Nephron (organoid): ENCODE data around the gene DIS3L2.
A peak's percentile ranks its signal among the peaks of the same experiment; 100 is the strongest.

Experiments
- H3K27ac Mint-ChIP-seq, 3 experiments: 2 replicates each; pipeline ENCODE4 v1.8.0; 2020; ENCODE audit warnings: mixed read lengths in 3 of 3, mild to moderate bottlenecking in 2 of 3, moderate library complexity in 1 of 3
- H3K27me3 Mint-ChIP-seq: 2 replicates; pipeline ENCODE4 v1.8.0; 2021; ENCODE audit warnings: low read depth, mild to moderate bottlenecking, moderate library complexity, mixed read lengths
- H3K36me3 Mint-ChIP-seq: 2 replicates; pipeline ENCODE4 v1.8.0; 2020; ENCODE audit warnings: low read depth, mixed read lengths
- H3K4me1 Mint-ChIP-seq: 2 replicates; pipeline ENCODE4 v1.8.0; 2020; ENCODE audit warnings: mixed read lengths
- H3K4me3 Mint-ChIP-seq, 3 experiments: 2 replicates each; pipeline ENCODE4 v1.8.0; 2020; ENCODE audit warnings: mild to moderate bottlenecking in 3 of 3, mixed read lengths in 3 of 3, moderate library complexity in 2 of 3
- H3K9me3 Mint-ChIP-seq: 2 replicates; pipeline ENCODE4 v1.8.0; 2020; ENCODE audit warnings: mixed read lengths
- TF ChIP-seq, protein P1 (sequence below), 3 experiments: fragments of 200-600 bp; sonication (generic); IDR thresholded peaks; one replicate each; pipeline ENCODE4 v1.5.0; 2021; ENCODE audit warnings: antibody characterized with exemption in 3 of 3; ENCODE audit not compliant: unreplicated experiment in 3 of 3

Gene DIS3L2

DNA sequence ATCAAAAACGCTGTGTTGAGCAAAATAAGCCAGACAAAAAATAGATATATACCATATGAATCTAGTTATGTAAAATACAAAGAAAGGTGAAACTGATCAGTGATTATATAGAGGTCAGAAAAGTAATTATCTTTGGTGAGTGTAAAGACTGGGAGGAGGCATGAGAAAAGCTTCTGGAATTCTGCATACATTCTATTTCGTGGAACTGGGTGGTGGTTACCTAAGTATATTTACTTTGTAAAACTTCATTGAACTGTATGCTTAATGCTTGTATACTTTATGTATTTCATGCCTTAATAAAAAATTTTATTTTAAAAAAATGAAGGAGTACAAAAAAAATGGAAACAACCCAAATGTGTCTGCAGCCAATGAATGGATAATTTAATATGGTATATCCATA is 263.9 kb downstream of the DIS3L2 start:
- TF ChIP-seq, protein P1, sequence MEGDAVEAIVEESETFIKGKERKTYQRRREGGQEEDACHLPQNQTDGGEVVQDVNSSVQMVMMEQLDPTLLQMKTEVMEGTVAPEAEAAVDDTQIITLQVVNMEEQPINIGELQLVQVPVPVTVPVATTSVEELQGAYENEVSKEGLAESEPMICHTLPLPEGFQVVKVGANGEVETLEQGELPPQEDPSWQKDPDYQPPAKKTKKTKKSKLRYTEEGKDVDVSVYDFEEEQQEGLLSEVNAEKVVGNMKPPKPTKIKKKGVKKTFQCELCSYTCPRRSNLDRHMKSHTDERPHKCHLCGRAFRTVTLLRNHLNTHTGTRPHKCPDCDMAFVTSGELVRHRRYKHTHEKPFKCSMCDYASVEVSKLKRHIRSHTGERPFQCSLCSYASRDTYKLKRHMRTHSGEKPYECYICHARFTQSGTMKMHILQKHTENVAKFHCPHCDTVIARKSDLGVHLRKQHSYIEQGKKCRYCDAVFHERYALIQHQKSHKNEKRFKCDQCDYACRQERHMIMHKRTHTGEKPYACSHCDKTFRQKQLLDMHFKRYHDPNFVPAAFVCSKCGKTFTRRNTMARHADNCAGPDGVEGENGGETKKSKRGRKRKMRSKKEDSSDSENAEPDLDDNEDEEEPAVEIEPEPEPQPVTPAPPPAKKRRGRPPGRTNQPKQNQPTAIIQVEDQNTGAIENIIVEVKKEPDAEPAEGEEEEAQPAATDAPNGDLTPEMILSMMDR (IDR thresholded peaks at IDR 0.05; ENCODE audit: unreplicated experiment in 3 of 3), result no peak
- Mint-ChIP-seq H3K4me1 (peaks cover 12% of the 10 kb centered on the region), H3K36me3 (peaks cover 6% of the 10 kb centered on the region), H3K4me3 (no peak overlapping the region), H3K27ac (no peak overlapping the region), H3K9me3 (no peaks in the 10 kb centered on the region), H3K27me3 (no peaks in the 10 kb centered on the region)

DNA sequence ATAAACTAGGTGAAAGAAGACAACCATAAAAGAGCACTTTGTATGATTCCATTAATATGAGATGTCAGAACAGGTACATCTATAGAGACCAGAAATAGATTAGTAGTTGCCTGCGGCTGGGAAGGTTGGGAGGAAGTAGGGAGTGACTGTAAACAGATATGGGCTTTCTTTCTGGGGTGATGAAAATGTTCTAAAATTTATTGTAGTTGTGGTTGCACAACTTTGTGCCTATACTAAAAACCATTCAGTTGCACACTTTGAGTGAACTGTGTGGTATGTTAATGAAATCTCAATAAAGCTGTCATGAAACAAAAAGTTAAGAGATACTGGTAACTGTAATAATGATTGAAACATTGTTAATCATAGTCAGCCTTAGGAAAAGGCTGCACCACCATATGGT is 264.4 kb downstream of the DIS3L2 start:
- Mint-ChIP-seq H3K4me3 (no peak overlapping the region), H3K27ac (no peak overlapping the region), H3K9me3 (no peaks in the 10 kb centered on the region), H3K36me3 (peaks cover 6% of the 10 kb centered on the region), H3K27me3 (no peaks in the 10 kb centered on the region), H3K4me1 (peaks cover 12% of the 10 kb centered on the region)
- TF ChIP-seq, protein P1 (IDR thresholded peaks at IDR 0.05; ENCODE audit: unreplicated experiment in 3 of 3), result no peak

DNA sequence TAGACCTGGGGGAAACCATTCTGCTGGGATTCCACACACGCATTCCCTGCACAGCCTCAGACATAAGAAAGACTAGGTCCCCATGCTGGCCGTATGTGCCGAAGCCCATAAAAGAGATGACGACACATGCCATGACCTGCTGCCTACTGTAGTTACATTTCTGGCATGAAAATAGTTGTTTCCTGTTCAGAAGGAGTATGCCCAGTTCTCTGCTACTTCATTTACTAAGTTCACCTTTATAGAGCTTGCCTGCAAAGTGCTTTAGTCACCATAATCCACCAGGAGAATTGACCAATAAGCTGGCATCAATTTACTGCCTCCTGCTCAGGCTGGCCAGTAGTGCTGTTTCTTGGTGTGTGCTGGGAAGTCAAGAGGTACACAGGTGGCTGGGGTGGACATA is 266.8 kb downstream of the DIS3L2 start:
- TF ChIP-seq, protein P1 (IDR thresholded peaks at IDR 0.05; ENCODE audit: unreplicated experiment in 3 of 3), result no peak
- no peaks in the 10 kb centered on the region for H3K27me3 Mint-ChIP-seq
- no peaks in the 10 kb centered on the region for H3K36me3 Mint-ChIP-seq
- no peaks in the 10 kb centered on the region for H3K9me3 Mint-ChIP-seq
- peaks cover 12% of the 10 kb centered on the region for H3K4me1 Mint-ChIP-seq
- H3K4me3 Mint-ChIP-seq, result no peak overlapping the region
- peak overlapping the region in 2 of 3 experiments; percentile 22 to 98 for H3K27ac Mint-ChIP-seq

DNA sequence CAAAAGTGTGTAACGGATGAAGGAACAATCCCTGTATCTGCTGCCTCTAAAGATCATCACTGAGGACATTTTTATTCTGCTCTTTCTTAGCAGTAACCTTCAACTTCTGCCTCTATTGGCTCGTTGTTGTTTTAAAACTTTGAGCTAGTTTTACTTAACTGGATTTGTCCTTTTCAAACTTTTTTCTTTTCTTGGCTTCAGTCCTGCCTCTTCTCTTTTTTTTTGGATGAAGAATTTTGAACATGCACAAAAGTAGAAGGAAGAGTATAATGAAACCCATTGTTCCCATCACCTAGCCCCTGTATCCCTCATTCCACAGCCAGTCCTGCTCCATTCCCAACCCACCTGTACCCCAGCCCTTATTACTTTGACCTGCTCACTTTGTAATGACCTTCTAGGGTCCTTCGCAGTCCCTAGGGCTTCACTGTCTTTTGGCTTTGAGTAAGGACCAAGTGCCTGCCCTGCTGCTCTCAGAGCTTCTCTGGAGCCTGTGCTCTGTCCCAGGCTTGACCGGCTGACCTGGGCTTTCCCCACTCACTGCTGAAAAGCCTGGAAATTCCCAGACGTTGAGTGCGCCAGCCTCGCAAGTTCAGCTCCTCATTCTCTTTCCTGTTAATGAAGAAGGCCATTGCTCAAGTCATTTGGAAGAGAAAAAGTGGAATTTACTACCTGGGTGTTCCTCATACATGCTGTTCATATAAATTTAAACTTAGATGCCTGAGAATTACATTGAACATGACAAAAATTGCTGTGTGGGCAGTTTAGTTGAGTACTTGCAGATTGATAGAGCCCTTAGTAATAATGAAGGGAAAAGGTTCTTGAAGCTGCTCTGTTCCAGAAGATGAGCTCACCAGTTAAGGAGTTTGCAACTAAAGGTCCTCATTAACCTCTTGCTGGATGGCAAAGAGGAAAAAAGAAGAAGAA is 267.7 kb downstream of the DIS3L2 start:
- H3K9me3 Mint-ChIP-seq, result no peaks in the 10 kb centered on the region
- no peaks in the 10 kb centered on the region for H3K36me3 Mint-ChIP-seq
- TF ChIP-seq, protein P1 (IDR thresholded peaks at IDR 0.05; ENCODE audit: unreplicated experiment in 3 of 3), result no peak
- H3K27me3 Mint-ChIP-seq, result no peaks in the 10 kb centered on the region
- peak overlapping the region in 2 of 3 experiments; percentile 97 to 98 for H3K27ac Mint-ChIP-seq
- peak overlapping the region in 1 of 3 experiments; percentile 19 for H3K4me3 Mint-ChIP-seq
- peaks cover 12% of the 10 kb centered on the region for H3K4me1 Mint-ChIP-seq

DNA sequence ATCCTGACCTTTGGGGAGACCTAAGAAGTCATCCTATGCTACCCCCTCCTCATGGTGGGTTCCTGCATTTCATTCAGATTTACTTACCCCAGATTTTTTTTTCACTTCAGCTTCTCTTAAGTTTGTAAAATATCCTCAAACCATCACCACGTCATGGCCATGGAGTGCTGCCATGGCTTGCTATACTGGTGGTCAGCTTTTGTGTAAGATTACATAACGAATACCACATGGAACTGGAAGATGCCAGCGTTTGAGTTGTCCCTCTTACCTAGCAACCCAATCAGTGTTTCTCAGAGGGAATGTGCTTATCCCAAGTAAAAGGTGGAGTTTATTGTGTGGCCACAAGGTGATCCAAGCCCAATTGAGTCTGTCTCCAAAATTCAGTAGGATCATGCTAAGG is 268.4 kb downstream of the DIS3L2 start:
- Mint-ChIP-seq H3K9me3 (no peaks in the 10 kb centered on the region), H3K27me3 (no peaks in the 10 kb centered on the region), H3K4me3 (no peak overlapping the region), H3K36me3 (no peaks in the 10 kb centered on the region), H3K4me1 (peaks cover 14% of the 10 kb centered on the region), H3K27ac (peak overlapping the region in 2 of 3 experiments; percentile 97 to 98)
- TF ChIP-seq, protein P1 (IDR thresholded peaks at IDR 0.05; ENCODE audit: unreplicated experiment in 3 of 3), result no peak

DNA sequence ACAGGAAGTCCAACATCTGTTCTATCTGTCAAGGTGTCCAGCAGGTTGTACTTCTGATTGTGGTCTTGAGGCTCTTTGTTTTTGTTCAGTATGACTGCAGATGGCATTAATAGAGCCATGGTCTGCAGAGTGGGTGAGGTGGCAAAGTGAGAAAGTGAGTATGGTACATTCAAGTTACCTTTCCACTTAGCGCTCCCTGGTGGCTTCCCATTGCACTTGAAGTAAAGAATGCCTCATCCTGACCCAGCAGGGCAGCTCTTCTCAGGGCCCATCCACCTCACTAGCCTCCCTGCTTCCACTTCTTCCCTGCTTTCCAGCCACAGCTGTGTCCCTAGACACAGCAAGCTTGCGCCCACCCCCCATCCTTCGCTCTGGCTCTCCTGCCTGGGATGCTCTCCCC is 269.0 kb downstream of the DIS3L2 start:
- H3K27me3 Mint-ChIP-seq, result no peaks in the 10 kb centered on the region
- H3K4me1 Mint-ChIP-seq, result peaks cover 18% of the 10 kb centered on the region
- H3K9me3 Mint-ChIP-seq, result no peaks in the 10 kb centered on the region
- H3K4me3 Mint-ChIP-seq, result no peak overlapping the region
- TF ChIP-seq, protein P1 (IDR thresholded peaks at IDR 0.05; ENCODE audit: unreplicated experiment in 3 of 3), result peak in 1 of 3 experiments; percentile 8
- no peaks in the 10 kb centered on the region for H3K36me3 Mint-ChIP-seq
- peak overlapping the region in 1 of 3 experiments; percentile 1 for H3K27ac Mint-ChIP-seq
